ENCODE data around the gene POU4F2.

The POU4F2 gene, protein sequence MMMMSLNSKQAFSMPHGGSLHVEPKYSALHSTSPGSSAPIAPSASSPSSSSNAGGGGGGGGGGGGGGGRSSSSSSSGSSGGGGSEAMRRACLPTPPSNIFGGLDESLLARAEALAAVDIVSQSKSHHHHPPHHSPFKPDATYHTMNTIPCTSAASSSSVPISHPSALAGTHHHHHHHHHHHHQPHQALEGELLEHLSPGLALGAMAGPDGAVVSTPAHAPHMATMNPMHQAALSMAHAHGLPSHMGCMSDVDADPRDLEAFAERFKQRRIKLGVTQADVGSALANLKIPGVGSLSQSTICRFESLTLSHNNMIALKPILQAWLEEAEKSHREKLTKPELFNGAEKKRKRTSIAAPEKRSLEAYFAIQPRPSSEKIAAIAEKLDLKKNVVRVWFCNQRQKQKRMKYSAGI

DNA sequence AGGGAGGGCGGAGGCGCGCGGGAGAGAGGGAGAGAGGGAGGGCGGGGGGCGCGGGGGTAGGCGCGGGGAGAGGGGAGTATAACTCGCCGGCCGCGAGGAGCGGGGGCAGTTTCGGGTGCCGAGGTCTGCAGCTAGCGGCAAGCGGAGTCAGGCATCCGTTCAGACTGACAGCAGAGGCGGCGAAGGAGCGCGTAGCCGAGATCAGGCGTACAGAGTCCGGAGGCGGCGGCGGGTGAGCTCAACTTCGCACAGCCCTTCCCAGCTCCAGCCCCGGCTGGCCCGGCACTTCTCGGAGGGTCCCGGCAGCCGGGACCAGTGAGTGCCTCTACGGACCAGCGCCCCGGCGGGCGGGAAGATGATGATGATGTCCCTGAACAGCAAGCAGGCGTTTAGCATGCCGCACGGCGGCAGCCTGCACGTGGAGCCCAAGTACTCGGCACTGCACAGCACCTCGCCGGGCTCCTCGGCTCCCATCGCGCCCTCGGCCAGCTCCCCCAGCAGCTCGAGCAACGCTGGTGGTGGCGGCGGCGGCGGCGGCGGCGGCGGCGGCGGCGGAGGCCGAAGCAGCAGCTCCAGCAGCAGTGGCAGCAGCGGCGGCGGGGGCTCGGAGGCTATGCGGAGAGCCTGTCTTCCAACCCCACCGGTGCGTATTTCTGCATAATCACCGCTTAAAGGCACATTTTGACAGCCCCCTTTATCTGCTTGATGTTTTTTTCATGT, at the start of gene POU4F2:
Gene POU4F2, plus strand, starts transcription at position 108 of the 720 bp plus-strand sequence. Its CDS starts 248 bp downstream, at position 356.
- no peak for DNase-seq

DNA sequence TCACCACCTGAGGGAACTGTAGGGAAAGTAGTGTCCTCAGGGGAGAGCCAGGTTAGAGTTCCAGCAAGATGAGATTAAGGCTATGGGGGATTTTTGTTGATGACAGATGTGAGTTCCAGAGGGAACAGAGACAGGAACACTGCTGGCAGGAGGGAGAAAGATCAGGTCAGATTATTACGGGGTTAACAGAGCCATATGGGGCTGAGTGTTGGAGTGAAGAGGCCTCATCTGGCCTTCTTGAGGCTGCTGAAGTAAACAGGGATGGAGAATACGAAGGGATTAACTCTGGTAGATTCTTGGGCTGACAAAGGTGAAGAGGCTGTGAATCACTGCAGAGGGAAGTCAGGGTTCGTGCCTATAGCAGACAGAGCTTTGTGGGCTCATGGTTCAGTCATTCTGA, 47.9 kb upstream of the POU4F2 start:
- no peak for DNase-seq

DNA sequence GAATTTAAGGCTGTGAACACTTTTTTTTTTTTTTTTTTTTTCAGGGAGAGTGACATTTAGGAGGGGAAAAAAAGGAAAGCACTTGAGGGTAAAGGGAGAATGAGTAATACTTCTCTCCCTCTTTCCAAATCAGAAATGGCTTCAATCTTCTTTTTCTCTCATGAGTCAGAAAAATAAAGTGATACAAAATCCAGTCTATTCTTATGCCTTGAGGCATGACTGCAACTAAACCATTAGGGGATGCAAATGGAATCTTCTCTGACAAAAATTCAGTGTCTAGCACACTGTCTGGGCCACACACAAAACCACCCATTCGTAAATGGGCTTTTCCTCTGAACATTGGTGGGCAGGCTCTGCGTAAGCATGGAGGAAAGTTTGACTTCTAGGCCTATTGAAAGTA, 46.7 kb upstream of the POU4F2 start:
- no peak for DNase-seq

DNA sequence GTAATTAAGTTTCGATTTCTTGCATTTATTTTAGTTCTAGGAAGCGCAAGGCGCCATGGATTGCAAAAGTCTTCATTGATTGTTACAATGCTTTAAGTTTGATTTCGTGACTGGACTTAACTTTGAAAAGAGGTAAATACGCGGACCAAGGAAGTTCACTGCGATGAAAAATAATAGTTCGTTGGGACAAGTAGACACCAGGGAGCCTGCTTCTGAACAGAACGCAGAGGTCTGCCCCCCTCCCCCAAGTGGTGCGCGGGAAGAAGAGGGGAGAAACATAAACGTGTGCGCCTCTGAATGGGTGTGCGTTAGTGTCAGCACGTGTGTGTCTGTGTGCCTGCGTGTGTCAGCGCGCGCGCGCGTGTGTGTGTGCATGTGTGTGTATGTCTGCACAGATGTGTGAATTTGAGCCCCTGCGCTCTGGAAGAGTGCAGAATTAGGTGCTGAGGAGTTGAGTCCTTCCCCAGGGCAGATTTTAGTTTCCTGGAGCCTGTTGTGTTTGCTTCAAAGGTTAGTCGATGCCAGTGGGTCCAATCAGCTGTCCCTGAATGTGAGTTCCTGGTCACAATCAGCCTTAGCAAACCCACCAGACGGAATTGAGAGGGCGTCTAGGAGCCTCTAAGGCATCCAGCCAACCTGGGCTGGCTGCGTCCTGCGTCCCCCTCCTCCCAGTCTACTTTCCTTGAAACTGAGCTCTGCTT, 5.8 kb upstream of the POU4F2 start:
- DNase-seq, result no peak

DNA sequence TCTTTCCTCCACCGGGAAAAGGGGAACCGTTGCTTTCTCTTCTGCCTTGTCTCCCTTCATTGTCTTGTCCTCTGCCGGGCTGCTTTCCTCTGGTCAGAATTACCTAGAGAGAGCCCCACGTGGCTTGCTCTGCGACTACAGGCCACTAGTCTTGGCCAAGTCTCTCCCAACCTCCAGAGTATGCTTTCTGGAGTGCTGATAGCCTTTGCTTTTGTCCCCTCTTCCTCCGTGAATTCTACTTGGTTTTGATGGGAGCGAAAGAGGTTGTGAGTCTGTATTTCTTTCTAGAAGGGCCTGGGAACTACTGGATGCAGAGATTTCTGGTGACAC, 5.3 kb upstream of the POU4F2 start:
- no peak for DNase-seq

DNA sequence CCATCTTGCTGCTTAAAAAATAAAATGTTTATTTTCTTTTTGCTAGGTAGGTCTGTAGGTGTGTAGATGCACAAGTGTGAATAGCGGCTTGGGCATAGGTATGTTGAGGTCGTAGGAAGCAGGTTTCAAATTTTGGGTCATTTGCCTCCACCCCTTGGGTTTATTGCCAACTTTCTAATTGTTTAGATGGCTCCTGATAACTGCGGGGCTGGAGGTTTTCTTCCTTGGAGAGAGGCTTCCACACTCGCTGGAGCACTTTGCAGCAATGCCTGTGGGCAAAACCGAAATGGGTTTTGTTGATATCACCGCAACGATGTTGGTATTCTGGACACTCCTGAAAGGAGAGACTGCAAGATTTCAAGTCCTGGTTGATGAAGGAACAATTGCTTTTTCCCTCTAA, 3.9 kb upstream of the POU4F2 start:
- no peak for DNase-seq

DNA sequence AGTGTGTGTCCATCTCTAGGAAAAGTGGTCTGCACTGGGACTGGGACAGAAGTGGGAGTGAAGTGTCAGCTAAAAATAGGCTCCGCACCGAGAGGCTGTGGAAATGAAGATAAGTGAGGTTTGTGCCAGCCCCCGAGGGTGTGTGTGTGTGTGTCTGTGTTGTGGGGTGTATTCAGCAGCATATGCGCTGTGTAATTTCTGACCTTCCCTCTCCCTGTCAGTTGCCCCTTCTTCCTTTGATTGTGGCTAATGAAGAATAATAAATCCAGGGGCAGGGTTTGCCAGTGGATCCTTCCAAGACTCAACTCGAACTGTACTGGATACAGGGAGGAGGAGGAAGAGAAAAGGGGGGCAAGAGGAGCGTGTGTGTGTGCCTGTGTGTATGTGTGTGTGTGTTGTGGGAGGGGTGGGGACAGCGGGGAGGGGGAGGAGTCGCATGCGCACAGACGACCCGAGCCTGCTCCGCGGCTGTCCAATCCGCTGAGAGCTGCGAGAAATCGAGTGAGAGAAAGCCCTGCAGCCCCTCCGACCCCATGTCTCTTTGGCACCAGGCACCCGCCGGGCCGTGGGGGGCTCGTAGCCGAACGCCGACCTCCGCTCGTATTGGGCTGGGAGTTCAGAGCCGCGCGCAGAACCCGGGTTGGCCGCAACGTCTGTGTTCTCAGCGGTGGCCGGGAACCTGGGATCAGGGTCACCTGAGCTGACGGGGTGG, 916 bp upstream of the POU4F2 start:
- DNase-seq, result no peak

DNA sequence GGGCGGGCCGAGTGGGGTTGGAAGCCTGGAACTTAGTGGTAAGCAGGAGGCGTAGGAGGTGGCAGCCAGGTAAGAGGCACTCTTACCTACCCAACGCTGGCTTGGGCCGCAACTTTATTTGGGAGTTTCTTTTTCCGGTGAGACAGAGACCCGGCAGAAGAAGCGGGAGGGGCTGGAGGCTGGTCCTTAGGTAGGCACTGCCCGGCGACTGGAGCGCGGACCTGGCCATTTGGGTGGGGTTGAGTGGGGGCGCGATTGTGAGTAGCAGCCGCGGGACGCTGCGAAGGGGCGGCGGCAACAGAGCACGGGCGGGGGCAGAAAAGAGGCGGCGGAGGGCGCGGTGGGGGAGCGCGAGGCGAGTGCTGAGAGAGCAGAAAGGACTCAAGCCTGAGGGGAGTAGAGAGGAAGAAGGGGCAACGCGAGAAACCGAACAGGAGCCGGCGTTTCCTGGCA, 334 bp upstream of the POU4F2 start:
- no peak for DNase-seq

DNA sequence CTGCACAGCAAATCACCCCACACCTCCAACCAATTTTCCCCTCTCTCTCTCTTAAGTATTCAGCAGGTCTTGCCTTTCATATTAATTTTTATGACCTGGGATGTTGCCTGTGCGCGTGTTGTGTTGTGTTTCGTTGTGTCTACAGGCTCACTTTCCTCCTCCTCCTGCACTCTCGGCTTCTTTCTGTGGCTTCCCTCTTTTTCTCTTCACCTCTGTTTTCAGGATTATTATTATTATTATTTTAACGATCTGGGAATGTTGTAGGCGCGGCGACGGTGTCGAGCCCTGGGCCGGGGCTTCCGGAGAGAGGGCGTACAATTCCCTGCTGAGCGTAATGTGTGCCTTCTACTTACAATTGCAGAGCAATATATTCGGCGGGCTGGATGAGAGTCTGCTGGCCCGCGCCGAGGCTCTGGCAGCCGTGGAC, 826 bp downstream of the POU4F2 start:
- DNase-seq, result no peak

DNA sequence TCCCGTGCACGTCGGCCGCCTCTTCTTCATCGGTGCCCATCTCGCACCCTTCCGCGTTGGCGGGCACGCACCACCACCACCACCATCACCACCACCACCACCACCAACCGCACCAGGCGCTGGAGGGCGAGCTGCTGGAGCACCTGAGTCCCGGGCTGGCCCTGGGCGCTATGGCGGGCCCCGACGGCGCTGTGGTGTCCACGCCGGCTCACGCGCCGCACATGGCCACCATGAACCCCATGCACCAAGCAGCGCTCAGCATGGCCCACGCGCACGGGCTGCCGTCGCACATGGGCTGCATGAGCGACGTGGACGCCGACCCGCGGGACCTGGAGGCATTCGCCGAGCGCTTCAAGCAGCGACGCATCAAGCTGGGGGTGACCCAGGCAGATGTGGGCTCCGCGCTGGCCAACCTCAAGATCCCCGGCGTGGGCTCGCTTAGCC, 1.4 kb downstream of the POU4F2 start:
- no peak for DNase-seq

DNA sequence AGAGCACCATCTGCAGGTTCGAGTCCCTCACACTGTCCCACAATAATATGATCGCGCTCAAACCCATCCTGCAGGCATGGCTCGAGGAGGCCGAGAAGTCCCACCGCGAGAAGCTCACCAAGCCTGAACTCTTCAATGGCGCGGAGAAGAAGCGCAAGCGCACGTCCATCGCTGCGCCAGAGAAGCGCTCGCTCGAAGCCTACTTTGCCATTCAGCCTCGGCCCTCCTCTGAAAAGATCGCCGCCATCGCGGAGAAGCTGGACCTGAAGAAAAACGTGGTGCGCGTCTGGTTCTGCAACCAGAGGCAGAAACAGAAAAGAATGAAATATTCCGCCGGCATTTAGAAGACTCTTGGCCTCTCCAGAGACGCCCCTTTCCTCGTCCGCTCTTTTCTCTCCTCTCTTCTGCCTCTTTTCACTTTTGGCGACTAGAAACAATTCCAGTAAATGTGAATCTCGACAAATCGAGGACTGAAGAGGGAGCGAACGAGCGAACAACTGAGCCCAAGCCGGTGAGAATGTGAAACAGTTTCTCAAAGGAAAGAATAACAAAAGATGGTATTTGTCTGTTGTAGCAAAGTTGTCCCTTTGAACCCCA, 1.9 kb downstream of the POU4F2 start:
- DNase-seq, result no peak

DNA sequence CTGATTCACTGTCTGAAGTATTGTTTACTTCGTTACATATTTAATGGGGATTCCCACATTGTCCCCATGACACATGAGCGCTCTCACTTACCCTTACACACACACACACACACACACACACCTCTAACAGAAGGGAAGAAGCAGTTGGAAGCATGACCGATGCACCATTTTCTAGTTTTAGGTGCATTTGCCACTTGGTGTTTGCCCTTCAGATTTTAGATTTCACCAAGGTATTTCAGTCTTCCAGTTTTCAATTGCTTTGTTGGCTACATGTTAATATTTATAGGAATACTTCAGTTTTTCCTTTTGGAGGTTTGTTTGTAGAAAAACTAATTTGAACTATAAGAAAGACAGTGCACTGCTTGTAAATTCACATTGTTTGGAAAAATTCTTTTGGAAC, 3.1 kb downstream of the POU4F2 start:
- no peak for DNase-seq

DNA sequence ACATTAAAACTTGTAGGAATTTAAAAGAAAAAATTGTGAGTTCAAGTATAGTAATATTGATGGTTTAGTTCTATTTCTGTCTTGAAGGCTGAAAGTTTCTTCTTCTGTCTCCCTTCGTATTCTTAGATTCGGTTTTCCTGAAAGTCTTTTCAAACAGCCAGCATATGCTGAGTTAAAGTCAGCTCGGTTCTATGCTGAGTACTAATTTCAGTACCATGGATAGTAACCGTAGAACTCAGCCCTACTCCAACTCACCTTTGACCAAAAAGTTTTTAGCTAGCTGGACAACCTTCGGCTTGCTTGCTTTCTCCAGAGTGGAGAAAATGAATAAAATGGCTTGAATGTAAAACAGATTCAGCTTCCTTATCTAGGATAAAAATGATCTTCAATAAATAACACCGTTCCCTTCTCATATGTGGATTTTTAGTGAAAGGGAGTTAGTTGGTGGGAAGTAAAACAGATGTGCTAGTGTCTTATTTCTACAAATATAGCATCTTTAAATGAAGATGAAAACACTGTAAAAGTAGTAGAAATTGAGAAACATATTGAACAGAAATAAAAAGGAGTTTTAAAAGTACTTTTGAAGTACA, 5.2 kb downstream of the POU4F2 start:
- DNase-seq, result no peak

DNA sequence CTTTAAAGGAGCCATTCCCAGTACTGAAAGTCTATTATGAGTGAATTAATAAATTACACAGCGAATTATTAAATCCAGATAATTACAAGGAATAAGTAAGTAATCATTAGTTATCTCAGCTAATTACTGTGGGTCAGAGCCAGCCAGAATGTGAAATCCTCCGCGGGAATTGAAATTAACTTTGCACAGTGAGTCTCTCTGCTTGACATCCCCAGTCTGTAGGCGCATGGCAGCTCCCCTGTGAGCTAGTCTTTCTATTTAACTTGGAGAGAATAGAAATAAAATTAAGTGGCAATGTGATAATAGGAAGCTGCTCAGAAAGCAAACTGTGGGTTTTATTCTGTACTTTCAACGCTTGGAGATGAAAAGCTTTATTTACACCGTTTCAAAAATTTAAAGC, 7.2 kb downstream of the POU4F2 start:
- no peak for DNase-seq

DNA sequence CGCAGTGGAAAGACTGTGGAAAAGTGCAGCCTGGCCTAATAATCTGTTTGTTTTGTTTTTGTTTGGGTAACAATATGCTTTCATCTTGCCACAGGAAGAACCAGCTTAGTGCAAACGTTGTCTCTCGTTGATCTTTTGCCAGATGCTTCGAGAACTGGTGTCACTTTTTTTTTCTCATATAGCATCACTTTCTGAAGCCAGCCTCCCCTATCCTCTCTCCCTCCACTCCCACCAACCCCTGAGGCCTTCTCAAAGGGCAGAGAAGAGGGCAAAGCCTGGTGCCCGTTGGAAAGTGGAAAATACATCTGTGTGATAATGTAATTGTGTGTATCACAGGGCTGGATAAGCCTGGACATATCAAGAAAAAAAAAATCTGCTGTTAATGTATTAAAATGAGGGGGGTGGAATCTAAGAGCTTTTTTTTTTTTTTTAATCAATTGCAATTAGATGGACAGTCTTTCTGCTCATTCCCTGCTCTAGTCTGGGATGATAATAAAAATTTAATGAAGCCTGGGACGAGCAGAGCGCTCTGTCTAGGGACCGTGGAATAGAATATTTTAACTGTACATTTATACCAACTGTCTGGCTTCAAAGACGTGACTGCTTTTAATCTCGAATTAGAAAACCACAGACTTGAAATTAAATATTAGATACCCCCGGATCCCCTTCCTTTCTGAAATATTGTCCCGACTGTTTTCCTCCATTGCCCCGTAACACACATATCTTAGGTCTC, 8.1 kb downstream of the POU4F2 start:
- no peak for DNase-seq

DNA sequence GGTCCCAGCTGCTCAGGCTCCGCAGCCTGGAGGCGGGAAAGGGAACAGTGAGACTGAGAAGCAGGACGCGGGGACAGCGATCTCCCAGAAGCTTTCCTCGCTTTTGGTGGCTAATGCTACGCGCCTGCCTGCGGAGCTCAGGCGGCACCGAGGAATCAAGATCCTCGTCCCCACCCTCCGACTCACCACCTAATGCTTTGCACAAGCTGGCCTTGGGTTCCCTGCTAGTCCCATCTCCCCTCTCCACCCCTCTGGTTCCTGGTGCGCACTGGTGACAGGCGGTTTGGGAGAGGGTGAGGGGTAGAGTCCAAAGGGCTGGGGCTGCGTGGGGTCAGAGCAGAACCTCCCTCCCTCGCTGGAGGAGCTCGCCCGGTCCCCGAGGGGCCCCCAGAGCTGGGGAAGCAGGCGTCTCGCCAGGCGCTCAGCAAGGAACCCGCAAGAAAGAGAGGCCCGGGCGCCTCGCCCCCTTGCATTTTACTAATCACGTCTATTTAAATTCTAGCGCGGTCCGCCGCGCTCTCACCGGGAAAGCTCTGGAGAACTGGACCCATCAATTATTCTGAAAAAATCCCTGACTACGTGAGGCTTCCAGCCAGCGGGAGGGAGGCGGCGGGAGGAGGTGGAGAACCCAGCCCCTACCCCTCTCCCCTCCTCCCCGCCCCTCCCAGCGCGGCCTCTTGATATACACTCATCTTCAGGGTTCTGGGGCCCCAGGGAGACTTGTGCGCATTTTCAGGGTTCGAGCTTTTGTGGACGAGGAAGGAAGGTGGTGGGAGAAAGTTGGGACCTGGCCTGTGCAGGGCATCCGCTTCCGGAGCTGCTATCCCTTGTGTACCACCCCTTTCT, 9.1 kb downstream of the POU4F2 start:
- DNase-seq, result no peak

DNA sequence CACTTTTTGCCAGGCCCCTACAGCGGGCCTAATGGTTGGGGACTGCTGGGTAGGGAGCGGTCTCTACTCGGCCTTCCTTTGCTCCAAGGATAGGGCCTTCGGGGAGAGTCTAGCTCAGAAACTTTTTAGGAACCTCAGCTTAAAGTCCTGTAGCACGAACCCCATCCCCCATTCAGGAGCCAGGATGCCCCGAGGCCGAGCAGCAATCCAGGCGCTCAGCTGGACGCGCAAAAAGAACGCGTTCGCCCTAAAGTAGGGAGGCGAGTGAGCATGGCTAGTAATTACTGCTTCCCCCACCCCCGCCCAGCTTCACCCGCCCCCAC, 9.7 kb downstream of the POU4F2 start:
- no peak for DNase-seq

DNA sequence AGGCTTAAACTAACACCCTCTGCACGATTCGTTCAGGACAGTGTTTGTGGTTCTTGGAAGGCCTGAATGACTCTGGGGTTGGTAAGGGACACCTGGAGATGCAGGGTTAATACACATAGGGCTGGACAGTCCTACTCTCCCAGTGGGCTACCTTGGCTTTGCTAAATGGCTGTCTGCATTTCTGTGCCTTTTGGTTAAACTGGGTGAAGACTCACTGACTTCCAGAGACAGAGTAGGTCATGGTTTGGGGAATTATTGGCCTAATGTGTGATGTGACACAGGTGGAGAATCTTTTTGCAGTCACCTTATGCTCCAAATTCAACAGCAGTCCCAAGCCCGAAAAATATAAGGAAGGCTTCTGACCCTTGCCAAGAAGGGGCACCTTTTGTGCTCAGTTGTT, 10.5 kb downstream of the POU4F2 start:
- DNase-seq, result no peak

DNA sequence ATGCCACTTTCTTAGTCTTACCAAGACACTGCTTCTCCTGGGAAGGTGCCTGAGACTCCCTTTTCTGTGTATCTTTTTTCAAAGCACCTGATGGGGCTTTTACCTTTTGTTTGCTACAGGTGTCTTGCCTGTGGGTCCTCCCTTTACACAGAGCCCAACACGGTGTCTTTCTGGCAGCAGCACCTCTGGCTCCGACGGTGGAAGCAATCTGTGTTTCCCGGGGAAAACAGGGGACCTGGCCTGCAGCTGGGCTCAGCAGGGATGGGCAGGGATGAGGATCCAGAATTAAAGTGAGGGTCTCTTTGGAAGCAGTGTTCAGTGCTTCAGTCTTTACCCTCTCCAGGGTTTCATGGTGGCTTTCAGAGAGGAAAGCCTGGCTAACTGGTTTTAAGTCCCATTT, 11.3 kb downstream of the POU4F2 start:
- DNase-seq, result no peak

DNA sequence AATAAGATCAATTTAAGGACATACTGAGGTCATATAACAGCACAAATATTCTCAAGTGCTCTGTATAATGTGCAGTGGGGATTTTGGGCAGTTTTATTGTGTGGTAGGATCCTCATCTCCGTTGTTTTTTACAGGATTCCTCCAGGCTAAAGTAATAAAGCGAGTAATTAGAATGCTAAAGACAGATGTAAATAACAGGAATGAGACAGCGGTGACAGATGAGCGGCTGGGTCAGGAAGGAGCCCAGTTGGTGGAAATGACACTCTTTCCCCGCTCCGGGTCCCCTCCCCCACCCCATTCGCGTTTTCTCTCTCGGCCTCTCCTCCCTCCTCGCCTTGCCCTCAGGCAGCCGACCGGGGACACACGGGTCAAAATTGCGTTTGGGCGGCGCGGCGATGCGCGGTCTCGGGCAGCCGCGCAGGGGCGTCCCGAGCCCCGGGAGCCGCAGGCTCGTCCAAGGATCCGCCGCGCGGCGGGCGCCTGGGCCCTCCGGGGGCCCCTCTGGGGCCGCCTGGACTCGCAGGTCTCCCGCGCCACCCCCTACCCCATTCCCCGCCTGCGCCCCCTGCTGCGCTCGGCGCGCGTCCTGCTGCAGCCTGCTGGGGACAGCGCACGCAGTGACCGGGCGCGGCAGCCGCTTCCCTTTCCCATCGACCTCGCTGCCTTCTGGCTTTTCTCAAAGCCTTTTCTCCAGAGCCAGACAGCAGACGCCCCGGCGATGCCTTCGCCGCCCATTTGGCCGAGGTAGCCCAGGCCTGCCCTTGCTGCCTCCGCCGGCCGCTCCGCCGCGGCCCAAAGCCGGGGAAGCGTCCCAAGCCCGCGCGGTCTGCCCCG, 16.2 kb downstream of the POU4F2 start:
- DNase-seq, result no peak
